ENCODE data around the gene UNC13B. TPM values are rescaled to one million over a fixed set of nuclear protein-coding genes. Genes with fewer than 3 reads are reported as not detected.

UNC13B gene
- total and polyA plus RNA-seq, 2 of the 13 experiments (the other 11 are each of a cell fraction or from before 2014, with no cell fraction given): 14.0 to 18.3 TPM

DNA sequence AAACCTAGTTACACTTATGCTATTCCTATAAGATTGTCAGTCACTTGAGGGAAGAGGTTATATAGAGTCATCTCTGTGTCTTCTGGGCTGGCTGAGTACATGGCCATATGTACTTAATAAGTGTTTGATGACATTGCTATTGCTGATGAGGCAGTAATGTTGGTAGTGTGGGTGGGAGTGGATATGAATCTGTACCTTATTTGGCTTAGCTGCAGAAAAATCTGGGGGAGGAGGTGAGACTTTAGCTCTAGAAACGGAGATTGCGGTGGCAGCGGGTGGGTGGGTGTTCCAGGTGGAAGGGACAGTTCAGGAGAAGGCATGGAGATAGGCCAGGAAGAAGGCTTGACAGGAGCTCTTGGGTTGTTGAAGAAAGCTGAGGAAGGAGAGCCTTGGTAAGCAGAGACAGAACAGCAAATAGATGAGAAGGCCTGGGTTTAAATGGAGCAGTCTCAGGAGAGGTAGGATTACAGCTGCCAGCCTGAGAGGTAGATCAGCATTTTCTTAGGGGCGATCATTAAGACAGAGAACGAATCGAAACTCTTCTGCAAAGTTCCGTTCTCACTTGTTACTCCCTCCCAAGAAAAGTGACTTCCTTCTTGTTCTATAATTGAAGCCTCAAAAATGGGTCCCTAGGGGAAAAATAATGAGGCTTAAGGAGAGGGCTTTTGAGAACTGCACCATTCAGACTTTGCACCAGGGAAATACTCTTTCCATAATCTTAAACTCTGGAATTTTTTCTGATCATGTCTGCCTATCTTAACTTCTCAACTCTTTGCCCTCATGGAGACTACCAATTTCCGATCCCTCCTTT lies 160.5 kb downstream of the UNC13B start:
- no peak overlapping the region for H3K27ac ChIP-seq (ENCODE audit: extremely low read length, insufficient read depth, low read length)
- H3K4me3 ChIP-seq (replicated peaks in 1 of 3; ENCODE audit: insufficient read depth in 1 of 3, low read depth in 2 of 3, low read length in 3 of 3): no peak overlapping the region
- no peaks in the 10 kb centered on the region for H3K4me1 ChIP-seq (ENCODE audit: insufficient read depth, low read length)
- no peak for DNase-seq (ENCODE audit: low spot score)
- no peaks in the 10 kb centered on the region for H3K79me2 ChIP-seq (ENCODE audit: insufficient read depth, low read length)
- POLR2A ChIA-PET: no interaction called here
- no peak for ATAC-seq
- intact Hi-C loops (cut with micrococcal nuclease; ENCODE audit: unreplicated experiment): no loop called here
- no peaks in the 10 kb centered on the region for H4K20me1 ChIP-seq (ENCODE audit: insufficient read depth, low read length)
- TF ChIP-seq MAFK (conservative IDR thresholded peaks at IDR 0.05 in 1 of 2, IDR thresholded peaks at IDR 0.05 in 1 of 2; ENCODE audit: low read length in 2 of 2): peak; percentile 45 to 57; a peak in 2 of 4 replicates
- TF ChIP-seq RNF2 (conservative IDR thresholded peaks at IDR 0.05; ENCODE audit: low read depth): no peak
- no peaks in the 10 kb centered on the region for H3K27me3 ChIP-seq (ENCODE audit: control insufficient read depth in 1 of 2, insufficient read depth in 2 of 2, low read length in 2 of 2)
- CTCF ChIA-PET (ENCODE audit: low intra/inter-chr PET ratio, low total read pairs): no interaction called here
- in situ Hi-C loops (cut with HindIII; ENCODE audit: extremely low pct_ligation_motif_present, low pct_unique_long_range_greater_than_20kb): no loop called here
- 98% methylated on average over 8 of the region's 8 CpGs for WGBS (ENCODE audit: low lambda C conversion rate)
- H3K36me3 ChIP-seq (replicated peaks in 1 of 2; ENCODE audit: control insufficient read depth in 1 of 2, insufficient read depth in 2 of 2, low read length in 2 of 2): peaks cover 1 to 10% of the 10 kb centered on the region in 2 experiments; a peak in 2 of 5 replicates
- no peak overlapping the region for H2AFZ ChIP-seq (ENCODE audit: low read length)
- FAIRE-seq: no peak
- no peak overlapping the region for H3K4me2 ChIP-seq (ENCODE audit: low read depth, low read length)
- no TSS peak for BruUV-seq (replicated peaks)
- H3K9me3 ChIP-seq (ENCODE audit: low read length): no peaks in the 10 kb centered on the region
- H3K9ac ChIP-seq (ENCODE audit: insufficient read depth, low read depth, low read length): no peak overlapping the region

DNA sequence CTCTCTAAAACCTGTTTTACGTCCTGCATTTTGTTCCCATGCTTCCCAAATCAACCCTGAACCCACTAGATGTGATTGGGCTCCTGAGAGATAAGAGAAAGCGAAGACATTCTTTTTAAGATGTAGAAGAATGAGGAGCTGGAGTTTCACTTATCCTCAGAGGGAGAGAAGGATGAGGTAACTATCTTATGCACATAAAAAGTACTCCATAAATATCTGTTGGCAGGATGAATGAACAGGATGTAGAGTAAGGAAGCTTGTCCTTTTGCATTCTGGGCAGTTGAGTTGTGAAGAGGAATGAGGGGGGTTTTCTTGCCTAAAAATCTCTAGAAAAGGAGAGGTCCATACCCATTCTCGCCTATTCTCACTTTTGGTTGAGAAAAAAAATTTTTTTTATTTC lies 163.2 kb downstream of the UNC13B start:
- Histone ChIP-seq H3K36me3 (replicated peaks in 1 of 2; ENCODE audit: control insufficient read depth in 1 of 2, insufficient read depth in 2 of 2, low read length in 2 of 2) (peaks cover under 1 to 1% of the 10 kb centered on the region in 2 experiments; a peak in 1 of 5 replicates), H3K27me3 (ENCODE audit: control insufficient read depth in 1 of 2, insufficient read depth in 2 of 2, low read length in 2 of 2) (no peaks in the 10 kb centered on the region), H4K20me1 (ENCODE audit: insufficient read depth, low read length) (no peaks in the 10 kb centered on the region), H3K9me3 (ENCODE audit: low read length) (no peaks in the 10 kb centered on the region), H2AFZ (ENCODE audit: low read length) (no peak overlapping the region), H3K27ac (ENCODE audit: extremely low read length, insufficient read depth, low read length) (no peak overlapping the region), H3K4me2 (ENCODE audit: low read depth, low read length) (no peak overlapping the region), H3K4me1 (ENCODE audit: insufficient read depth, low read length) (no peaks in the 10 kb centered on the region), H3K79me2 (ENCODE audit: insufficient read depth, low read length) (no peaks in the 10 kb centered on the region), H3K9ac (ENCODE audit: insufficient read depth, low read depth, low read length) (no peak overlapping the region), H3K4me3 (replicated peaks in 1 of 3; ENCODE audit: insufficient read depth in 1 of 3, low read depth in 2 of 3, low read length in 3 of 3) (no peak overlapping the region)
- no peak for DNase-seq (ENCODE audit: low spot score)
- intact Hi-C loops (cut with micrococcal nuclease; ENCODE audit: unreplicated experiment) (no loop called here), in situ Hi-C loops (cut with HindIII; ENCODE audit: extremely low pct_ligation_motif_present, low pct_unique_long_range_greater_than_20kb) (no loop called here)
- no peak for FAIRE-seq
- ChIA-PET POLR2A (no interaction called here), CTCF (ENCODE audit: low intra/inter-chr PET ratio, low total read pairs) (no interaction called here)
- WGBS (ENCODE audit: low lambda C conversion rate): 91% methylated on average over 3 of the region's 3 CpGs
- ATAC-seq: no peak
- TF ChIP-seq, protein P1, sequence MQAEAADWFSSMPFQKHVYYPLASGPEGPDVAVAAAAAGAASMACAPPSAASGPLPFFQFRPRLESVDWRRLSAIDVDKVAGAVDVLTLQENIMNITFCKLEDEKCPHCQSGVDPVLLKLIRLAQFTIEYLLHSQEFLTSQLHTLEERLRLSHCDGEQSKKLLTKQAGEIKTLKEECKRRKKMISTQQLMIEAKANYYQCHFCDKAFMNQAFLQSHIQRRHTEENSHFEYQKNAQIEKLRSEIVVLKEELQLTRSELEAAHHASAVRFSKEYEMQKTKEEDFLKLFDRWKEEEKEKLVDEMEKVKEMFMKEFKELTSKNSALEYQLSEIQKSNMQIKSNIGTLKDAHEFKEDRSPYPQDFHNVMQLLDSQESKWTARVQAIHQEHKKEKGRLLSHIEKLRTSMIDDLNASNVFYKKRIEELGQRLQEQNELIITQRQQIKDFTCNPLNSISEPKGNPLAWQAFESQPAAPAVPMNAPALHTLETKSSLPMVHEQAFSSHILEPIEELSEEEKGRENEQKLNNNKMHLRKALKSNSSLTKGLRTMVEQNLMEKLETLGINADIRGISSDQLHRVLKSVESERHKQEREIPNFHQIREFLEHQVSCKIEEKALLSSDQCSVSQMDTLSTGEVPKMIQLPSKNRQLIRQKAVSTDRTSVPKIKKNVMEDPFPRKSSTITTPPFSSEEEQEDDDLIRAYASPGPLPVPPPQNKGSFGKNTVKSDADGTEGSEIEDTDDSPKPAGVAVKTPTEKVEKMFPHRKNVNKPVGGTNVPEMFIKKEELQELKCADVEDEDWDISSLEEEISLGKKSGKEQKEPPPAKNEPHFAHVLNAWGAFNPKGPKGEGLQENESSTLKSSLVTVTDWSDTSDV (CRISPR knock-in tag; IDR thresholded peaks at IDR 0.05): no peak
- TF ChIP-seq NFYC (CRISPR knock-in tag; IDR thresholded peaks at IDR 0.05): no peak
- TF ChIP-seq, protein P2, sequence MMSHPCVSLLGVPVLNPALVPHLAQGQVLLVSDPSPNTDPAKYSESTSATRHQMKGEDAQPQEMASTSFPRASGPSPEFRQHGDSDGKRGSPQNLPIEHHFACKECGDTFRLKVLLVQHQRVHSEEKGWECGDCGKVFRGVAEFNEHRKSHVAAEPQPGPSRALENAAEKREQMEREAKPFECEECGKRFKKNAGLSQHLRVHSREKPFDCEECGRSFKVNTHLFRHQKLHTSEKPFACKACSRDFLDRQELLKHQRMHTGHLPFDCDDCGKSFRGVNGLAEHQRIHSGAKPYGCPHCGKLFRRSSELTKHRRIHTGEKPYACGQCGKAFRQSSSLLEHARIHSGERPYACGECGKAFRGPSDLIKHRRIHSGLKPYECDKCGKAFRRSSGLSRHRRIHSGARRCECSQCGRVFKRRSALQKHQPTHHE (CRISPR knock-in tag; IDR thresholded peaks at IDR 0.05; ENCODE audit: borderline replicate concordance): no peak
- no TSS peak for BruUV-seq (replicated peaks)
